Measurements from ENCODE around the gene MINDY4. TPM values are rescaled to one million over a fixed set of nuclear protein-coding genes. Genes with fewer than 3 reads are reported as not detected.
A peak's percentile ranks its signal among the peaks of the same experiment; 100 is the strongest.

MINDY4 gene
- polyA plus RNA-seq, 1 experiment, result 1.8 TPM

DNA sequence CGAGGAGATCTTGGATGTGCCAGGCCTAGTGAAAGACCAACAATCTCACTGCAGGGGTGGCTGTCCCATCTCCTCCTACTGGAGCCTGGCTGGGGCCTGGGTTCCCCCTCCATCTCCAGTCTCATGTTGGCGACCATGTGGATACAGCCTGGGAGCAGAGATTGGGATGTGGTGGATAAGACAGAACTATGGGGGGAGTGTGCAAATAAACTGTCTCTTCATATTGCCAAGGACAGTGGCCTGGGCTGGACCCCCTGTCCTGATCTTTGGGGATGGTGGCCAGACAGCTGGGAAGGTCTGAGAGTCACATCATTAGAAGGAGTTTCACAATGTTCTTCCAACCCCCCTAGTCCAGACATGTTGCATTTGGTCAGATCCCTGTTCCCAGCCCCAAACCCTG, 5.8 kb upstream of the MINDY4 start:
- DNase-seq (ENCODE audit: low read depth, low spot score), result no peak
- POLR2A ChIA-PET, result interaction anchor here (1.1 kb wide), 1 partner anchor 9 kb away, joined by 4 read pairs; no protein-coding TSS in a partner anchor
- no peaks in the 10 kb centered on the region for H3K9me3 ChIP-seq (ENCODE audit: control insufficient read depth, insufficient read depth, low read length)
- CTCF ChIA-PET, result interaction anchor here (1.1 kb wide), 1 partner anchor 25 kb away, joined by 4 read pairs; no protein-coding TSS in a partner anchor
- TF ChIP-seq, protein P1, sequence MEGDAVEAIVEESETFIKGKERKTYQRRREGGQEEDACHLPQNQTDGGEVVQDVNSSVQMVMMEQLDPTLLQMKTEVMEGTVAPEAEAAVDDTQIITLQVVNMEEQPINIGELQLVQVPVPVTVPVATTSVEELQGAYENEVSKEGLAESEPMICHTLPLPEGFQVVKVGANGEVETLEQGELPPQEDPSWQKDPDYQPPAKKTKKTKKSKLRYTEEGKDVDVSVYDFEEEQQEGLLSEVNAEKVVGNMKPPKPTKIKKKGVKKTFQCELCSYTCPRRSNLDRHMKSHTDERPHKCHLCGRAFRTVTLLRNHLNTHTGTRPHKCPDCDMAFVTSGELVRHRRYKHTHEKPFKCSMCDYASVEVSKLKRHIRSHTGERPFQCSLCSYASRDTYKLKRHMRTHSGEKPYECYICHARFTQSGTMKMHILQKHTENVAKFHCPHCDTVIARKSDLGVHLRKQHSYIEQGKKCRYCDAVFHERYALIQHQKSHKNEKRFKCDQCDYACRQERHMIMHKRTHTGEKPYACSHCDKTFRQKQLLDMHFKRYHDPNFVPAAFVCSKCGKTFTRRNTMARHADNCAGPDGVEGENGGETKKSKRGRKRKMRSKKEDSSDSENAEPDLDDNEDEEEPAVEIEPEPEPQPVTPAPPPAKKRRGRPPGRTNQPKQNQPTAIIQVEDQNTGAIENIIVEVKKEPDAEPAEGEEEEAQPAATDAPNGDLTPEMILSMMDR (IDR thresholded peaks at IDR 0.05; ENCODE audit: low read depth, low read length), result no peak
- H3K27me3 ChIP-seq (ENCODE audit: control insufficient read depth, insufficient read depth, low read length), result peaks cover 14% of the 10 kb centered on the region
- no peak overlapping the region for H3K4me3 ChIP-seq (ENCODE audit: low read depth, low read length)
- no peak overlapping the region for H3K27ac ChIP-seq (ENCODE audit: low read depth, low read length)

DNA sequence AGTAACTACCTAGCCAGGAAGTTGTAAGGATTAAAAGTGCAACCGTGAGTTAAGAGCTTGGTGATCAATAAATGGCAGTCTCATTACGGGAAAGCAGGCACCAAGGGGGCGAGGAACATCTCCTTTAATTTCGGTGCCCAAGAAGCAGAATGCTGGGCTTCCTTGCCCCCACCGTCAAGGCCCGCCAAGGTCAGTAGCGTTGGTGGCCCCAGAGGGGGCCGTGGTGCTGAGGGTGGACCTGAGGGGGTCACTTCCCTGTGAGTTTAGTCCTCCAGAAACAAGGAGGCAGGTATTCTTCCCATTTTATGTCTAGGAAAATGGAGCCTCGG, 408 bp upstream of the MINDY4 start:
- TF ChIP-seq, protein P1 (IDR thresholded peaks at IDR 0.05; ENCODE audit: low read depth, low read length), result no peak
- H3K27me3 ChIP-seq (ENCODE audit: control insufficient read depth, insufficient read depth, low read length), result no peaks in the 10 kb centered on the region
- ChIA-PET CTCF (interaction anchor here (0.6 kb wide), 1 partner anchor 214 kb away, joined by 4 read pairs; no protein-coding TSS in a partner anchor), POLR2A (no interaction called here)
- H3K4me3 ChIP-seq (ENCODE audit: low read depth, low read length), result peak overlapping the region; percentile 77
- no peaks in the 10 kb centered on the region for H3K9me3 ChIP-seq (ENCODE audit: control insufficient read depth, insufficient read depth, low read length)
- no peak for DNase-seq (ENCODE audit: low read depth, low spot score)
- no peak overlapping the region for H3K27ac ChIP-seq (ENCODE audit: low read depth, low read length)

DNA sequence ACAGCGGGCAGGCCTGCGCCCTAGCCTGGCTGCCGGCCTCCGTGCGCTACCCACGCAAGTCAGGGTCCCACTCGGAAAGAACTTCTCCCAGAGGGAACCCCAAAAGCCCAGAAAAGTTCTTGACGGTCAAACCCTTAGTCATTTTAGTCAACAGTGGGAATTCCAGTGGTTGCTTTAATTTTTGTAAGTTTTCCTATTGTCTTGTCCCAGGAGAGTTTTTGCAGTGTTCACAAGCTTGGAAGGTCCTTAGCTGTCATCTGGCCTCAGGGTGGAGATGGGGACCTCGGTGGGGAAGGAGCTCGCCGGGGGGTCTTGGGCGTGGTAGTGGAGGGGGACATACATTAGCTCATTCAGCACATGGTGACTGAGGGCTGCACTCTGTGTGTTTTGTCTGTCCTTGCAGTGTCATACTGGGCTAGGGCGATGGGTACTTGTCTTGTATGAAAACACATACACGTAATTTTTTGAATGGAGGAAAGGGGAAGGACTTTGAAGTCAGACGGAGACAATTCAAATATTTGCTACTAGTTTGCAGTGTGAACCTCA, 736 bp downstream of the MINDY4 start:
- no peaks in the 10 kb centered on the region for H3K27me3 ChIP-seq (ENCODE audit: control insufficient read depth, insufficient read depth, low read length)
- TF ChIP-seq, protein P1 (IDR thresholded peaks at IDR 0.05; ENCODE audit: low read depth, low read length), result no peak
- no peaks in the 10 kb centered on the region for H3K9me3 ChIP-seq (ENCODE audit: control insufficient read depth, insufficient read depth, low read length)
- CTCF ChIA-PET, result interaction anchor here (1.7 kb wide), 1 partner anchor 32 kb away, joined by 9 read pairs; no protein-coding TSS in a partner anchor
- no peak overlapping the region for H3K27ac ChIP-seq (ENCODE audit: low read depth, low read length)
- DNase-seq (ENCODE audit: low read depth, low spot score), result no peak
- POLR2A ChIA-PET, result interaction anchor here (0.6 to 0.8 kb wide), 2 partner anchors 20 to 166 kb away, joined by 3 read pairs; partner anchors contain the start of gene INMT
- peak overlapping the region; percentile 77 for H3K4me3 ChIP-seq (ENCODE audit: low read depth, low read length)

DNA sequence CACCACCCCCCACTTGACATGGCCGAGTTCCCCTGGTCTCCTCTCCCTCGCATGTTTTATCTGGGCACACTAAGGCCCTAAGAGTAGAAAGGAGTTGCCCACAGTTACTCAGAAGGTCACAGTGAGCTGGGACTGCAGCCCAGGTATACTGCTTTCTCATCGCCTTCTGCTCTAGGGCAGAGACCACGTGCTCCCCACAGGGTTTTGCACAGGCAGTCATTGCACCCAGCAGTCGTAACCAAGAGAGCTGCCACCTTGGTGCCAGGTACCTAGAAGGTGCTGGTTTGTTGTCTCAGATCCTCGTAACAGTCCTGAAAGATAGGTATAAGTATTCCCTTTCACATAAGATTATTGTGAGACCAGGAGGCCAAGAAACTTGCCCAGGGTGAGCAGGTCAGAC, 1.8 kb downstream of the MINDY4 start:
- ChIA-PET POLR2A (no interaction called here), CTCF (interaction anchor here (1.7 to 1.9 kb wide), 2 partner anchors 33 to 166 kb away, joined by 7 to 9 read pairs; no protein-coding TSS in a partner anchor)
- Histone ChIP-seq H3K27ac (ENCODE audit: low read depth, low read length) (no peak overlapping the region), H3K27me3 (ENCODE audit: control insufficient read depth, insufficient read depth, low read length) (no peaks in the 10 kb centered on the region), H3K9me3 (ENCODE audit: control insufficient read depth, insufficient read depth, low read length) (no peaks in the 10 kb centered on the region), H3K4me3 (ENCODE audit: low read depth, low read length) (no peak overlapping the region)
- no peak for DNase-seq (ENCODE audit: low read depth, low spot score)
- TF ChIP-seq, protein P1 (IDR thresholded peaks at IDR 0.05; ENCODE audit: low read depth, low read length), result no peak

DNA sequence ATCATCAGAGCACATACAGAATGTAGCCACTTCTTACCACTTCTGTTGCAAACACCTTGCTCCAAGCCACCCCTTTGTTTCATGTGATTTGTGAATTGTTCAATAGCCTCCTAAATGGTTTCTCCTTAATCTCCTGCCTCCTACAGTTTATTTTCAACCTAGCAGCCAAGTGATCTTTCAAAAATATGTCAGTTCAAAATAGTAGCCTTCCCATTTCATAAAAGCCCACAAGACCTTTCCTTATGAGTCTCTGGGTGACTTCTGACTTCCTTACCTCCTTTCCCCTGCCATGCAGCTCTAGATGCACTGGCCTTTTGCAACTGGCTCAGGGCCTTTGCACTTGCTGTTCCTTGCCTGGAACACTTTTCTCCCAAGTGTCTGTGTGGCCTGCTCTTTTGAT, 4.8 kb downstream of the MINDY4 start:
- DNase-seq (ENCODE audit: low read depth, low spot score), result no peak
- Histone ChIP-seq H3K9me3 (ENCODE audit: control insufficient read depth, insufficient read depth, low read length) (no peaks in the 10 kb centered on the region), H3K27me3 (ENCODE audit: control insufficient read depth, insufficient read depth, low read length) (no peaks in the 10 kb centered on the region), H3K4me3 (ENCODE audit: low read depth, low read length) (no peak overlapping the region), H3K27ac (ENCODE audit: low read depth, low read length) (no peak overlapping the region)
- ChIA-PET CTCF (no interaction called here), POLR2A (no interaction called here)
- TF ChIP-seq, protein P1 (IDR thresholded peaks at IDR 0.05; ENCODE audit: low read depth, low read length), result no peak
